ENCODE data around the gene SAMHD1.
"Not testable (repeated sequence)": the region's sequence is repeated elsewhere in the genome, so short reads cannot be mapped to it uniquely, and the experiment has no call there.

SAMHD1 gene

DNA sequence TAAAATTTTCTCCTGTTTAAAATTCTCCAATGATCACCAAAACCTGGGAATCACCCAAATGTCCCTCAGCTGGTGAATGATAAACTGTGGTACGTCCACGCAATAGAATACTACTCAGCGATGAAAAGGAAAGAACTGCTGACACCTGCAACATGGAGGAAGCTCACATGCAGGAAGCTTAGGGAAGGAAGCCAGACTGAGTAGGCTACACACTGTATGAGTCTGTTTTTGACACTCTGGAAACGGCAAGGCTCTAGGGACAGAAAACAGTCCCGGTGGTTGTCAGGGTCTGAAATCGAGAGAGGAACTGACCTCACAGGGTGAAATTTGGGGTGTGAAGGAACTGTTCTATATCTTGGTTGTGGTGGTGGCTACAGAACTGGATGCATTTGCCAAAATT is 100.7 kb downstream of the SAMHD1 start:
- DNase-seq, result no peak

DNA sequence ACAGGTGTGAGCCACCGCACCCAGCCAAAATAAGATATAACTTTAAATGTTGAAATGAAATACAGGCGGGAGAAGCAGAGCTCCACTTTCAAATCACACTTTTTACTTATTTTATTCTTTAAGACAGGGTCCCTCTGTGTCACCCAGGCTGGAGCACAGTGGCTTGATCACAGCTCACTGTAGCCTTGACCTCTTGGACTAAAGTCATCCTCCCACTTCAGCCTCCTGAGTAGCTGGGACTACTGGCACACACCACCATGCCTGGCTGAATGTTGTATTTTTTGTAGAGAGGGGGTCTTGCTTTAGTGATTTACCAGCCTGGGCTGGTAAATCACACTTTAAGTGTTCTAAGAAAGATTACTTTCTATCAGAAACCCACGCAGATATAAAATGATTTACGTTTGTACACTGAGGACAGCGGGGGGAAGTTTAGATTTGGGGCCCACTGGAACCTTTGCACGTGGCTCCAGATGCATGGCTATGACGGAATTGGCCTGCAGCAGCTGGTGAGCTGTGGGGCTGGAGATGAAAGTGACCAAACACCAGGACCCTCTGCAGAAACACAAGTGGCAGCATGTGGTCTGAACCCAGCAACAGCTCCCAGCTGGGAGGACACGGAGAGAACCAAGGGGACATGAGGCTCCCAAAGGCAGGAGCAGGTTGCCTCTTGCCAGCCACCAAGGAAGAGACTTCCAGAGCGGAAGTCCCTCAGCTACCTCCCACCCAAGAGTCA is 102.0 kb downstream of the SAMHD1 start:
- no peak for DNase-seq

DNA sequence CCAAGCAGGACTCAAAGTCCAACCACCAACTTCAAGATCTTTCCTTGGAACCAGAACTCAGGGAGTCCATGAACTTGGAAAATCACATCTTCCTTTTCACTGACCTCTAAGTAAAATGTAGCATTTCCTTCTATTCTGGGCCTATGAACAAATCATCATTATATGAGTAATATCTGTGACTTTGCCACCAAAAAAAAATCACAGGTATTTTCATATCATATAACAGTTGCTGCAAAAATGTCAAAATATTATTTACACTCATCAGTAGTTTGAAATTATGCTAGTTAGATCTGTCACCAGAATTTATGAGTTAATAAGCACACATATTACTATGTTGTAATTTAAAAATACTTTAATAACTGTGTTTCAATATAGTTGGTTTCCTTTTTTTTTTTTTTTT is 102.8 kb downstream of the SAMHD1 start:
- DNase-seq, result no peak

DNA sequence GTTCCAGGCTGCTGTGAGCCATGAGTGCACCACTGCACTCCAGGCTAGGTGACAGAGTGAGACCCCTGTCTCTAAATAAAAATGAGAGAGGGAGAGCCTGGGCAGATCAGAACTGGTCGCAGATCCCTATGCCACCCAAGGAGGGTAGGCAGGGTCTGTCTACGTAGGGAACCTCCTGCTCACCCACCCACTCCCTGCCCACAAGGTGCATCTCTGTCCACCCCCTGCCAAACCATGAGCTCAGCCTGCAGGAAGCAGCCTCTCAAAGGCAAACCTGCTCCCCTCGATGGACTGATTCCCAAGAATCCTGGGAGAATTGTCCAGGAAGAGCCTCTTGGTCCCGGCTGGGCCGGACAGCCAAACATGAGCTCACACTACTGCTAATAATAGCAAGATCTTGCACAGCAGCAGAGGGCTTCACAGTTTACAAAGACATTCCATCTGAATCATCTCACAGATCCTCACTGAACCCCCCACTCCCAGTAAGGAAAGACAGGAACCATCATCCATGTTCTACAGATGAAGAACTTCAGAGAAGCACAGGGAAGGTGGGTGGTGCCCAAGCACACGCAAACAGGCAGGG is 103.3 kb downstream of the SAMHD1 start:
- no peak for DNase-seq

DNA sequence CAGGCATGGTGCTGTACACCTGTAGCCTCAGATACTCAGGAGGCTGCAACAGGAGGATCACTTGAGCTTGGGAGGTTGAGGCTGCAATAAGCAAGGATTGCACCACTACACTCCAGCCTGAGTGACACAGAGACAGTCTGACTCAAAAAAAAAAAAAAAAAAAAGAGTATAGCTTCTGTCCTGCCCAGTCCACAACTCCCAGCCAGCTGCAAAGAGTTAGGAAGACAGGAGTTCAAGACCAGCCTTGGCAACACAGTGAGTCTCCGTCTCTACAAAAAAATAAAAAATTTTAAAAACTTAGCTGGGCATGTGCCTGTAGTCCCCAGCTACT is 103.8 kb downstream of the SAMHD1 start:
- DNase-seq, result no peak

DNA sequence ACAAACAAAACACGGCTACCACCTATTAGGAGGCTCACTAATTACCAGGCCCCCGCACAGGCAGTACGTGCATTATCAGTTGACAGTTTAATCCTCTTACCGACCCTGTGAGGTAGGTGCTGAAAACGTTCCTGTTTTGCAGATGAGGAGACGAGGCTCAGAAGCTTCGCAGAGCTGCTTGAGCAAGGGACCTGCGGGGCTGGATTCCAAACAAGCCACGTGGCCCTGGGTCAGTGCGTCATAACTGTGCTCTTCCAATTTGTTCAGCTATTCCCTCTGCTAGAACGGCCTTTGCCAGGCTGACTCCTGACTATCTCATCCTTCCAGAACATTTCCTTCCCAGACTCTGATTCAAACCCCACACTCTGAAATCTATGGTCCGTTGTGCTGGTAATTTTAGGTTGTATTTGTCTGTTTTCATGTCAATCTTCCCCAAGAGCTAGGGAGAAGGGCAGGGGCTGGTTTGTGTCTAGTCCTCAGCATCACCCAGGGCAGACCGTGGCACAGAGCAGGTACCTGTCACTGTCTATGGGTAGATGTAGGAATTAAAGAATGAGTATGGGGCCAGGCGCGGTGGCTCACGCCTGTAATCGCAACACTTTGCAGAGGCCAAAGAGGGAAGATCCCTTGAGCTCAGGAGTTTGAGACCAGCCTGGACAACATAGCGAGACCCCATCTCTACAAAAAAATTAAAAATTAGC is 104.3 kb downstream of the SAMHD1 start:
- DNase-seq, result no peak

DNA sequence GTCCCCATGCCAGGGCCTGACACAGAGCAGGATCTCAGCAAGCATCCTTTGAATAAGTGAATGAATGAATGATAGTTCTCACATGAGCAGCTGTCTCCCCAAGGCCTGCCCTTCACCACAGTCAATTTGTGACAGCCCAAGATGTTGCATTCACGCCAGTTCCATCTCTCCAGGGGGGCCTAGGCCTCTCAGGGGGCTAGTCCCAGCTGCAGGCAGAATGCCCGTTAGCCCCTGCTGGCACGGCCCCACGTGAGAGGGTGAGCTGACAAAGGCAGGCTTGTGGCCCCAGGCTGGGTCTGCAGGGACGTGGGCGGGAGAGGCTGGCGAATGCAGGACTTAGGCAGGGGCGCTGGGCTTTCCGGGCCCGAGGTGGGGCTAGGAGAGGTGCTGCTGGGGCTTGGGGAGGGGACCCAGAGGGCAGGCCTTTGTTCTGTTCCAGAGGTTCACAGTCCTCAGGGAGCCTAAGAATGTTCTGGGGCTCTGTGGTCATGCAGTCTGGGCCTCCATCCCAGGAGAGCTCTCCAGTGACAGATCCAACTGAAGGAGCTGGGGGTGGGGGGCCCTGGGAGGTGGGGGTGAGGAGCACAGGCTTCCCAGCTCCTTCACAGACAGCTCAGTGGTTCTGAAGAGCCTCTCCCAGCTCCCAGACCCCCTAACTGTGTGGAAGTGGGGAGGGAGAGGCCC is 106.1 kb downstream of the SAMHD1 start:
- no peak for DNase-seq

DNA sequence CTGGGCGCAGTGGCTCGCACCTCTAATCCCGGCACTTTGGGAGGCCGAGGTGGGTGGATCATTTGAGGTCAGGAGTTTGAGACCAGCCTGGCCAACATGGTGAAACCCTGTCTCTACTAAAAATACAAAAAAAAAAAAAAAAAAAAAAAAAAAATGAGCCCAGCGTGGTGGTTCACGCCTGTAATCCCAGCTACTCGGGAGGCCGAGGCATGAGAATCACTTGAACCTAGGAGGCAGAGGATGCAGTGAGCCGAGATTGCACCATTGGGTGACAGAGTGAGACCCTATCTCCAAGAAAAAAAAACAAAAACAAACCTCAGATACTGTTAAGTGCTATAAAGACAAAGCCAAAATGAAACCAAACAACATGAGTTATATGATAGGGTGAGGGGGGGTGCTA is 110.5 kb downstream of the SAMHD1 start:
- not testable (repeated sequence) for DNase-seq

Measured in NCI-H2081 treated with DMSO at 0.1 percent for 48 hours (cell line).